NCI-H146 treated with DMSO at 0.1 percent for 48 hours (cell line): ENCODE data around the gene SPDYE16.
"Not testable (repeated sequence)": the region's sequence is repeated elsewhere in the genome, so short reads cannot be mapped to it uniquely, and the experiment has no call there.

Experiments used
- DNase-seq: peaks from one replicate; lab custom pipeline; 2025; ENCODE audit not compliant: unreplicated experiment; lab: John Stamatoyannopoulos, UW

The SPDYE16 gene

GRCh38 chr7:76543197-76543596 lies at the start of gene SPDYE16:
Gene SPDYE16, minus strand, starts transcription at chr7:76543297. Its CDS starts 1,838 bp downstream, at chr7:76541459.
- not testable (repeated sequence) for DNase-seq

DNA sequence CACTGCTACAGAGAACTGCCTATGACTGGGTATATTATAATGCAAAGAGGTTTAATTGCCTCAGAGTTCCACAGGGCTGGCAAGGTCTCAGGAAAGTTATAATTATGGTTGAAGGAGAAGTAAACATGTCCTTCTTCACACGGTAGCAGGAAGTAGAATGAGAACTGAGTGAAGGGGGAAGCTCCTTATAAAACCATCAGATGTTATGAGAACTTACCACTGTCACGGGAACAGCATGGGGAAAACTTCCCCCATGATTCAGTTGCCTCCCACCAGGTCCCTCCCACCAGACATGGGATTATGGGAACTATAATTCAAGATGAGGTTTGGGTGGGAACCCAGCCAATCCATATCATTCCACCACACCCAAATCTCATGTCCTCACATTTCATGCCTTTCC lies 49.6 kb upstream of the SPDYE16 start:
- DNase-seq = not testable (repeated sequence)

GRCh38 chr7:76591602-76592304 lies 48.7 kb upstream of the SPDYE16 start:
- DNase-seq = not testable (repeated sequence)

- not testable (repeated sequence) for DNase-seq
Measured at GRCh38 chr7:76591033-76591432, 47.9 kb upstream of the SPDYE16 start.

DNA sequence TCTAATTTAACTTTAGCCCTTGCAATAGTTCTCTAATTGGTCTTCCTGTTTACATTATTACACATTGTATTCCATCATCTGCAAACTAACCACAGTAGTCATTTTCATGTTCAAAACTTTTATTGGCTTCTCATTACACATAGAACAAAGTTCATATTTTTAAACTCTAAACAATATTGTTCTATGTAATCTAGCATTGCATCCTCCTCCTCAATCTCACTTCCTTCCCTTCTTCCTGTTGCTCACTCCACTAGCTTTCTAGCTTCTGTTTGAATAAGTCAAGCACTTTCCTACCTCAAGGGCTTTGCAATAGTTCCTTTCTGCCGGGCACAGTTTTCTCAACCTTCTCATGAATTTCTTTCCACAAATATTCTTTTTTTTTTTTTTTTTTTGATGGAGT lies 45.5 kb upstream of the SPDYE16 start:
- DNase-seq = not testable (repeated sequence)

DNA sequence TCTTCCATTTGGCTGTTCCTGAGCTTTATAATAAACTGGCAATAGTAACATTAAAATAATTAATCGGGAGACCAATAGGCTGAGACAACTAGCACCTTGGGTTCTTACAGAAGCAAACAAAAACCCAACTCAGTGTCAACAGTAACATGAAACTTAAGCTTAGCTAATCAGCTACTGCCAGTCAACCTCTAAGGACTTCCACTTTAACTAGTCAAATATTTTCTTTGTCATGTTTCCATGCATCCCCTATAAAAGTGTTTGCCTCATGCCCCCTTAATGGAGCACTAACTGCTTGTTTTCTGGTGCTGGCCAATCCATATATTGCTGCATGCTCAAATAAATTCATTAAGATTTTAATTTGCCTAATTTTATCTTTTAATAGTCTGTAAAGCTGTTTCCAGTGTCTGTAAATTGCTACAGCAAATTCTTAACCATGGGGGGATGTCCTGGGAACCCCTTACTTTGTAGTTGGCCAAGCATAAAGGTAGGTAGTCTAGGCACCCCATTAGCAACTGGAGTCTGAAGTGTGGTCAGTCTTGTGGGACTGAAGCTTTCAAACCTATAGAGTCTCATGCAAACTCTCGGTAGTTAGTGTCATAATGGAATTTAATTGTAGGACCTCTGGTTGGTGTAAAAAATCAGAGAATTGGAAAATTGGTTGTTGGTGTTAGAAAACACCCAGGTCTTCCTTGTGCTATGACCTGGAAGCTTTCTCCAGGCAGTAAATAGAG lies 43.7 kb upstream of the SPDYE16 start:
- DNase-seq = peak; percentile 64

- DNase-seq = not testable (repeated sequence)
Measured at GRCh38 chr7:76583636-76584281, 40.7 kb upstream of the SPDYE16 start.

DNA sequence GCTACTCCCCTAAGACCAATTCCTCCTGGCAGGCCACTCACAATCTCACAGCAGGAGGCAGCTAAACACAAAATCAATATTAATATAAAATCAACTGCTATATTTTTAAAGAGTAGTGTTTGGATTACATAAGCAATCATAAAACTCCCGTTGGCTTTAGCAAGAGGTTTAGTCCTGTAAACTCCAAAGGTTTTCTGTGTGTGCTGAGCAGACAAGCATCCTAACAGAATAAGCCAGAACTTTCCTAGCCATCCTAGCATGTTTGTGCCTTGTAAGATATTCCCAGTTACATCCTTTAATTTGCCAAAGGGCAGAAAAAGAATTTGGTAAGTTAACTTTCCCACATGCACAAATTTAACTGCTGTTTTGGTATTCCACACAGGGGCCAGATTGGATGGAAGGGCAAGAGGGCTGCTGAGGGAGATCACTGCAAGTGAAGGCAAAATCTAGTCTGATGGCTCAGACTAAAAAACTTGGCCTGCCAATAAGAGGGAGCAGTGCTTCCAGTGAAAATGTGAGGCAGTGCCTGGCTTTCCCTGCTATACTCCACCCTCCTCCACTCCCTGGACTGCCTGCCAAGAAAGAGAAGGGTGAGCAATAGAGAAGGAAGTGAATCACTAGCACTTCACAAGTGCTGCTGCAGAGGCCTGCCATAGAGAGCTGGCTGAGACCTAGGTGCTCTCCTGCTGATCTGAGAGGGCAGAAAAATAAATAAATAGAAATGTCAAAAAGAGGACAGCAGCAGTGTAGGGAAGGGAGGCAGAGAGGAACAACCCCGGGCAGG lies 39.9 kb upstream of the SPDYE16 start:
- not testable (repeated sequence) for DNase-seq

GRCh38 chr7:76575919-76576655 lies 33.0 kb upstream of the SPDYE16 start:
- DNase-seq = not testable (repeated sequence)

- DNase-seq = not testable (repeated sequence)
Measured at GRCh38 chr7:76575431-76575830, 32.3 kb upstream of the SPDYE16 start.

DNA sequence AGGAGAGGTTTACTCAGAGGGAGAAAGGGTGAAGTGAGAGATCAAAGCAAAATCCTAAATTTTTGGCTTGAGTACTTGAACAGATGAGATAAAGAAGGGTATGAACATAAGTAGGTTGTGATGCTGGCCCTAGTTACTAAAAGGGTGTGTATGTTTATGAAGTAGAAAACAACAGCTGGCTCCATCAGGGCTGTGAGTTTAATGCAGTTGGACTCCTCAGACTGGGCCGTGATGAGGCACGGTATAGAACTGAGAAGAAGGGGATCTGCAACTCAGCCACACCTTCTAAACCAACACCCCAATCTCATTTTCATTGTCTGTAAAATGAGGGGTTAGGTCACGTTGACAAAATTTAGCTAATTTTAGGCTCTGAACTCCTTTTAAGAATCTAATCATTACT lies 29.2 kb upstream of the SPDYE16 start:
- not testable (repeated sequence) for DNase-seq

DNA sequence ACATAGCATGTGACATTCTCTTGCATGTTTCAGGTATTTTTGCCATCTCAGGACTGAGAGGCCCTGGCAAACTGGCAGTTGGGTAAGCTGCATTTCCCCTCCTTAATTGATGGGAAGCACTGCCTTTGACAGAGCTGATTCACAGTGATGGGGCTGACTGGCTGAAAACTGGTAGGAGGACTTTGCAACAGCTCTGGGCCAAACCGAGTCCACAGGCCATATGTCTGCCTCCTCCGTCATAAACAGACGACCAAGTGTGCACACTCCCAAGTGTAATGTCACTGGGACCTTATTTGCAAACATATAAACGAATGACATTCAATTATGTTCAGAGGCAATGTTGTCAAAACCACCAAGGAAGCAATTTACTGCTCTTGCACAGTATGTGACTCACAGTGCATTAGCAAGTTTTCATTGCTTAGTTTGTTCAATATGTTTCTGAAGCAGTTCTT lies 27.3 kb upstream of the SPDYE16 start:
- not testable (repeated sequence) for DNase-seq

DNA sequence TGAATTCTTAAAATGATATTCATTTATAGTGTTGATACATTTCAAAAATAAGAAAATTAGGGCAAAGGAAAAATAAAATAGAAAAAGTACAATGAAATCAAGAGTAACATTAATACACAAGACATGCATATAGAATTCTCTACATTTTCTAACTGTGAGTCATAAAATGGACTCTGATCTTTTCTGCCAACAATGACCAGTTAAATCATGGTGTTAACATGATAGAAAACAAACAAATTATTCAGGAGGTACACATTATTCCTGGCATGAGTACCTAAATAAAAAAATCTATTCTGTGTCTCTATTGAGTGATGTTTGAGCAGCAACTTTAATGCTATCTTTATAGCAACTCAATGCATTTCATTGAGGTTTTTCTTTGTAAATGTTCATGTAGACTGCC lies 25.6 kb upstream of the SPDYE16 start:
- not testable (repeated sequence) for DNase-seq

GRCh38 chr7:76567753-76568152 lies 24.7 kb upstream of the SPDYE16 start:
- not testable (repeated sequence) for DNase-seq

GRCh38 chr7:76567311-76567710 lies 24.2 kb upstream of the SPDYE16 start:
- DNase-seq = not testable (repeated sequence)

GRCh38 chr7:76565001-76565400 lies 21.9 kb upstream of the SPDYE16 start:
- DNase-seq = not testable (repeated sequence)

DNA sequence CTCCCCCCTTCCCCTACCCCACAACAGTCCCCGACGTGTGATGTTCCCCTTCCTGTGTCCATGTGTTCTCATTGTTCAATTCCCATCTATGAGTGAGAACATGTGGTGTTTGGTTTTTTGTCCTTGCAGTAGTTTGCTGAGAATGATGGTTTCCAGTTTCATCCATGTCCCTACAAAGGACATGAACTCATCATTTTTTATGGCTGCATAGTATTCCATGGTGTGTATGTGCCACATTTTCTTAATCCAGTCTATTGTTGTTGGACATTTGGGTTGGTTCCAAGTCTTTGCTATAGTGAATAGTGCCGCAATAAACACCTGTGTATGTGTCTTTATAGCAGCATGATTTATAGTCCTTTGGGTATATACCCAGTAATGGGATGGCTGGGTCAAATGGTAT lies 18.2 kb upstream of the SPDYE16 start:
- not testable (repeated sequence) for DNase-seq

DNA sequence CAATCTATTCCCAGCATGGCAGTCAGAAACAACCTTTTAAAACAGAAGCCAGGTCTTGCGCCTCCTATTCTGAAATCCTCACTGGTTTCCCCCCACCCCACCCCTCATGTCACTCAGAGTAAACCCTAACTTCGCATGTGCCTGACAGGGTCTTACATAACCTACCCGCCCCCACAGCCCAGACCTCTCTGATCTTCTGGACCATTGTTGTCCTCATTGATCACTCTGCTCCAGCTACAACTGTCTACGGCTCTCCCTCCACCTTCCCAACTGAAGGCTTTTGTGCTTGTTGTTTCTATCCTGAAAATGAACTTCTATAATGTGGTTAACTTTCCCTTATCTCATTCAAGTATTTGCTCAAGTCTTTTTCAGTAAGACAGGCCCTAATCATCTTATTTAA lies 17.1 kb upstream of the SPDYE16 start:
- DNase-seq = not testable (repeated sequence)

- not testable (repeated sequence) for DNase-seq
Measured at GRCh38 chr7:76559685-76560084, 16.6 kb upstream of the SPDYE16 start.

- DNase-seq = not testable (repeated sequence)
Measured at GRCh38 chr7:76551992-76552391, 8.9 kb upstream of the SPDYE16 start.
